Keratinocyte (primary cell): Measurements from ENCODE around the gene FLYWCH1.

Source experiments
- CTCF ChIP-seq, 3 experiments: IDR thresholded peaks in 1 of 3; conservative IDR thresholded peaks in 1 of 3; optimal IDR thresholded peaks in 1 of 3; 2 replicates in 2 of 3; 3 replicates in 1 of 3; pipeline versions ENCODE3 to v1.5.1; 2011; ENCODE audit warnings: low read length in 3 of 3, mild to moderate bottlenecking in 3 of 3, moderate library complexity in 2 of 3, control low read depth in 1 of 3, inconsistent platforms in 1 of 3; ENCODE audit not compliant: insufficient read depth in 2 of 3; ENCODE audit errors: extremely low read depth in 1 of 3
- EZH2 ChIP-seq: IDR thresholded peaks from one replicate; pipeline ENCODE4 v1.6.1; 2012; ENCODE audit warnings: inconsistent platforms, mild to moderate bottlenecking, low read length, moderate library complexity

- no peak for TF ChIP-seq CTCF (optimal IDR thresholded peaks at IDR 0.05 in 1 of 3, IDR thresholded peaks at IDR 0.05 in 1 of 3, conservative IDR thresholded peaks at IDR 0.05 in 1 of 3; ENCODE audit: extremely low read depth in 1 of 3, insufficient read depth in 2 of 3, low read length in 3 of 3)
- TF ChIP-seq EZH2, result no peak
These were observed 30.3 kb downstream of the FLYWCH1 start for GRCh38 chr16:2942045-2942444.
